Prostate gland (tissue), 2 donors: ENCODE measurements around the gene EML3. TPM values are rescaled to one million over a fixed set of nuclear protein-coding genes. Genes with fewer than 3 reads are reported as not detected.
A peak's percentile ranks its signal among the peaks of the same experiment; 100 is the strongest.
"Not testable (repeated sequence)": the region's sequence is repeated elsewhere in the genome, so short reads cannot be mapped to it uniquely, and the experiment has no call there.

ENCODE experiments used
- DNase-seq: peaks from one replicate; pipeline ENCODE4 v3.0.0-alpha.2; 2019; ENCODE audit warnings: low spot score
- H3K27ac ChIP-seq, 2 donors: fragments of 200-600 bp; sonication (generic); 2 replicates each; pipeline ENCODE4 v1.5.1; 2017 to 2019
- H3K27me3 ChIP-seq: fragments of 200-600 bp; sonication (generic); replicated peaks from 2 replicates; pipeline ENCODE4 v1.5.1; 2019; ENCODE audit not compliant: insufficient read depth
- H3K36me3 ChIP-seq, 2 donors: fragments of 200-600 bp; sonication (generic); 1 replicate in 1 of 2; 2 replicates in 1 of 2; pipeline versions ENCODE4 v1.5.1 to v1.8.1; 2017 to 2019
- H3K4me1 ChIP-seq: fragments of 200-600 bp; sonication (generic); replicated peaks from 2 replicates; pipeline ENCODE4 v1.5.1; 2019
- H3K4me3 ChIP-seq, 2 donors: fragments of 200-600 bp; sonication (generic); 2 replicates each; pipeline ENCODE4 v1.5.1; 2017 to 2019
- H3K9me3 ChIP-seq: fragments of 200-600 bp; sonication (generic); 2 replicates; pipeline ENCODE4 v1.5.1; 2017
- CTCF ChIP-seq, 4 experiments: fragments of 200-600 bp in 2 of 4; fragments of 450-650 bp in 2 of 4; sonication (generic) in 2 of 4; IDR thresholded peaks; 1 replicate in 3 of 4; 2 replicates in 1 of 4; pipeline ENCODE4 v1.5.1; 2016 to 2019; ENCODE audit warnings: antibody characterized with exemption in 4 of 4, mild to moderate bottlenecking in 2 of 4, moderate library complexity in 2 of 4
- POLR2A ChIP-seq: fragments of 450-650 bp; IDR thresholded peaks from one replicate; pipeline ENCODE4 v1.6.1; 2016; ENCODE audit warnings: antibody characterized with exemption, mild to moderate bottlenecking
- POLR2AphosphoS5 ChIP-seq: sonication (generic); formaldehyde crosslinking; IDR thresholded peaks from one replicate; pipeline ENCODE4 v1.6.1; 2017; ENCODE audit warnings: antibody characterized with exemption
- WGBS: methylation state at CpG from one replicate; pipeline ENCODE4 v1.1.5; 2018; 5-methylcytosine and 5-hydroxymethylcytosine counted together
- intact Hi-C: fragments of 100-400 bp; cut with DNase I; formaldehyde crosslinking; loops from one replicate; pipeline ENCODE4 v1.14.2; 2022
- total RNA-seq, 2 donors: library from RNA; depleted of rRNA; stranded (reverse); fragments of >200 nt; gene quantifications; one replicate each; pipeline ENCODE4 v1.1.0, GENCODE V29; 2016

Gene EML3
- total RNA-seq, 2 donors from 2014 or later = 50.2 to 80.1 TPM

DNA sequence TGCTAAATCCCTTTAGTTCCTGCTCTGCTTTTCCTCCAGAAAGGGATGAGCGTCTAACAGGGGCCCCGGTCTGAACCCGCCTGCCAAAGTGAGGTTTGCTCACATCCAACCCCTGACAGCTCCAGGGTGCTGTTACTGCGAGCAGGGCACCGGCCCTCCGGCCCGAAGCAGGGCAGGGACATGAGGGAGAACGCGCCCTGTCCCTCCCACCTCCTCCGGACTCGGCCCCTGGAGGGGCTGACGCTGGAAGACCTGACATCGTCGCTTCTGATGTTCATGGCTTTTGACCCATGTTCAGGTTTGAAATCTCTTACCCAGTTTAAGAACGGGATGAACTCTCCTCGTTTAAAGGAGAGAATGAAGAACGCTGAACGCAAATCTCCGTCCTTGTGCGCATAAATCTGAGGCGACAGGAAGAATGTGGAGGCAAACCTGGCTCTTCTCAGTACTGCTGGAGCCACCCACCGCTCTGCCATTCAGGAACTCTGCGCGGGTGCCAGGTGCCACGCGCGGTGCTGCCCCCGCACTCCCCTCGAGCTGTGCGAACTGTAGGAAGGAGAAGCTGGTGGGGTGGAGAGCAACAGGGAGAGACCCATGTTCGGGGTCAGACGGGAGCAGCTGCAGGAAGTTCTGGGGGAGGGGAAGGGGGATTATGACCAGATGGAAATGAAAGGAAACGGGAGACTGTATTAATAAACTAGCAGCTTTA is 38.1 kb downstream of the EML3 start:
- no peaks in the 10 kb centered on the region for H3K27me3 ChIP-seq
- WGBS = under 1% methylated on average over 33 of the region's 33 CpGs
- H3K4me1 ChIP-seq = peaks cover 11% of the 10 kb centered on the region
- no peak for TF ChIP-seq POLR2AphosphoS5
- TF ChIP-seq POLR2A = peak; percentile 17
- H3K36me3 ChIP-seq = peaks cover 0 to 4% of the 10 kb centered on the region in 2 donors
- intact Hi-C loops = no loop called here
- H3K9me3 ChIP-seq = no peaks in the 10 kb centered on the region
- peak overlapping the region; percentile 42 to 74 for H3K4me3 ChIP-seq
- no peak for DNase-seq
- H3K27ac ChIP-seq = peak overlapping the region; percentile 98 to 99

- intact Hi-C loops = no loop called here
- peak; percentile 99 for DNase-seq
- H3K27ac ChIP-seq = peak within 1 kb of the TSS; percentile 98 to 99
- no peaks in the 10 kb centered on the region for H3K27me3 ChIP-seq
- peaks cover 0 to 6% of the 10 kb centered on the region in 2 donors for H3K36me3 ChIP-seq
- H3K4me3 ChIP-seq = peak within 1 kb of the TSS; percentile 59 to 74
- TF ChIP-seq POLR2AphosphoS5 (peak; percentile 99), CTCF (IDR thresholded peaks at IDR 0.05) (peak in 1 of 4 experiments; percentile 17), POLR2A (peak; percentile 94)
- peaks cover 11% of the 10 kb centered on the region for H3K4me1 ChIP-seq
- WGBS = under 1% methylated on average over 46 of the region's 46 CpGs
- no peaks in the 10 kb centered on the region for H3K9me3 ChIP-seq
Observed at GRCh38 chr11:62573592-62574362, 38.8 kb downstream of the EML3 start, which contains the start of gene EEF1G. EEF1G (minus strand) TSS chr11:62573891; CDS start chr11:62573842, 49 bp downstream.

DNA sequence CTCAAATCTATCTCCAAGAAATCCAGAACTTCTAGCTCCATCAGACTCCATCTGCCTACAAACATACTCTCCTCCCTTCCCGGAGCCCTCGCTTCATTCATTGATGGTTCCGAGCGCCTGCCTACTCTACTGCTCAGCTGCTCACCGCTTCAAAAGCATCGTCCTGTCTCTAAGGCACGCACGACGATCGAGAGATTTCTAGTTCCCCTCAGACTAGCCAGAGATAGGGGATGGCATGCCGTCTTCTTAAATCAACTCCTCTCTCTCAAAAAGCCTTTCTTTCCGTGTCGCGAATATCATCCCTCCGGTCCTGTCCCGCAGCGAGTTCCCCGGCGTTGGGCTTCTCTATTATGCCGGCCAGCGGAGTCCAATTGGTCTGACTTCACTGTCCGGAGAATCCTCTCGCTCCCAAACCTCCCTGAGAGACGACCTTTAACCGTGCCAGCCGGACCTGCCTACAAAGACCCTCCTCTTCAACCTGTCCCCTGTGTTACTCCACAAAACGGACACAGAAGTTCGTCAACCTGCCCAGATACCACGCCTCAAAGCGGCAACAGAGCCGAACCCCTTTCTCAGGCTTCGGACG is 39.5 kb downstream of the EML3 start:
- H3K4me3 ChIP-seq = peak overlapping the region; percentile 59 to 74
- TF ChIP-seq CTCF (IDR thresholded peaks at IDR 0.05) (no peak), POLR2A (no peak), POLR2AphosphoS5 (no peak)
- peak overlapping the region; percentile 98 to 99 for H3K27ac ChIP-seq
- H3K4me1 ChIP-seq = peaks cover 11% of the 10 kb centered on the region
- H3K27me3 ChIP-seq = no peaks in the 10 kb centered on the region
- intact Hi-C loops = no loop called here
- under 1% methylated on average over 33 of the region's 33 CpGs for WGBS
- peaks cover 0 to 6% of the 10 kb centered on the region in 2 donors for H3K36me3 ChIP-seq
- no peak for DNase-seq
- no peaks in the 10 kb centered on the region for H3K9me3 ChIP-seq

DNA sequence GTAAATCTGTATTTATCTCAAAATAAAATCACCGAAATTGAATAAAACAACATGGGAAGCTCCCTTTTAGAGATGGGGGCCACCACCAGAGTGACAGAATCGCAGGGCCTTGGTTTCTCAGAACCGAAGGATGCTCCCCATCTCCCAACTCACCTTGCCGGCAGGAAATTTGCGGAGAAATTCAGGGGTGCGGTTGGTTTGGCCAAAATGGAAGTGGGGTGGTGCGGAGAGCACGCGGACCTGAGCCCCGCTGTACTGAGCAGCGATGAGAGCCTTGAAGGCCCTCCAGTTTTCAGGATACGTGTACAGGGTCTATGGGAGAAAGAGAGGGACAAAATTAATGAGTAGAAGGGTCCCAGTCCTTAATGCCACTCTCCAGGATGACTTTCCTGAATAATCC is 40.1 kb downstream of the EML3 start:
- Histone ChIP-seq H3K4me1 (peaks cover 11% of the 10 kb centered on the region), H3K27ac (peak overlapping the region in 1 of 2 donors; percentile 99), H3K27me3 (no peaks in the 10 kb centered on the region), H3K36me3 (peaks cover 2 to 6% of the 10 kb centered on the region in 2 donors), H3K9me3 (no peaks in the 10 kb centered on the region), H3K4me3 (peak overlapping the region in 1 of 2 donors; percentile 74)
- 69% methylated on average over 12 of the region's 12 CpGs for WGBS
- DNase-seq = no peak
- TF ChIP-seq POLR2A (no peak), CTCF (IDR thresholded peaks at IDR 0.05) (no peak), POLR2AphosphoS5 (no peak)
- intact Hi-C loops = no loop called here

GRCh38 chr11:62571493-62571892 is 41.1 kb downstream of the EML3 start:
- Histone ChIP-seq H3K4me1 (peaks cover 11% of the 10 kb centered on the region), H3K36me3 (peaks cover 9 to 12% of the 10 kb centered on the region in 2 donors), H3K27ac (peak overlapping the region in 1 of 2 donors; percentile 99)
- WGBS = 90% methylated on average over 5 of the region's 5 CpGs
- H3K27me3 ChIP-seq, H3K4me3 ChIP-seq, H3K9me3 ChIP-seq, DNase-seq, intact Hi-C loops: not testable (repeated sequence)

- H3K27ac ChIP-seq, H3K27me3 ChIP-seq, H3K9me3 ChIP-seq, DNase-seq, intact Hi-C loops, H3K4me3 ChIP-seq: not testable (repeated sequence)
- 90% methylated on average over 5 of the region's 5 CpGs for WGBS
- Histone ChIP-seq H3K36me3 (peaks cover 9 to 17% of the 10 kb centered on the region in 2 donors), H3K4me1 (peaks cover 11% of the 10 kb centered on the region)
Observed at GRCh38 chr11:62570903-62571302, 41.7 kb downstream of the EML3 start.
